ENCODE data around the gene CFAP68. TPM values are rescaled to one million over a fixed set of nuclear protein-coding genes. Genes with fewer than 3 reads are reported as not detected.
A peak's percentile ranks its signal among the peaks of the same experiment; 100 is the strongest.
"Not testable (repeated sequence)": the region's sequence is repeated elsewhere in the genome, so short reads cannot be mapped to it uniquely, and the experiment has no call there.

CFAP68 gene
- total RNA-seq, 4 donors from 2014 or later = 12.7 to 28.8 (median 17.7) TPM

- Histone ChIP-seq H3K27me3 (no peaks in the 10 kb centered on the region), H3K27ac (peak overlapping the region; percentile 86 to 93 (median 92)), H3K36me3 (no peaks in the 10 kb centered on the region), H3K4me1 (peaks cover 23 to 52% (median 29%) of the 10 kb centered on the region in 3 donors), H3K4me3 (no peak overlapping the region), H3K9me3 (no peaks in the 10 kb centered on the region)
- no peak for TF ChIP-seq CTCF (IDR thresholded peaks at IDR 0.05)
- TF ChIP-seq POLR2A (IDR thresholded peaks at IDR 0.05) = no peak
- no peak for DNase-seq
- intact Hi-C loops (cut with DNase I) = loop anchor here (10.0 kb wide), 1 partner anchor 51 kb away; the partner anchor contains the start of genes ALG9, CFAP68 and FDXACB1
- WGBS, 2 donors = 79 to 96% methylated on average over 4 to 7 of the region's 16 CpGs
Measured at GRCh38 chr11:111925953-111926352, 46.6 kb downstream of the CFAP68 start.

- intact Hi-C loops (cut with DNase I) = loop anchor here (10.0 kb wide), 1 partner anchor 52 kb away; the partner anchor contains the start of genes ALG9, CFAP68 and FDXACB1
- Histone ChIP-seq H3K27me3 (no peaks in the 10 kb centered on the region), H3K4me3 (peak overlapping the region; percentile 28 to 64 (median 41)), H3K9me3 (no peaks in the 10 kb centered on the region), H3K4me1 (peaks cover 23 to 56% (median 29%) of the 10 kb centered on the region in 3 donors), H3K27ac (peak overlapping the region; percentile 86 to 93 (median 92)), H3K36me3 (no peaks in the 10 kb centered on the region)
- peak in 1 of 4 donors; percentile 61 for TF ChIP-seq POLR2A (IDR thresholded peaks at IDR 0.05)
- TF ChIP-seq CTCF (IDR thresholded peaks at IDR 0.05) = peak in 2 of 6 experiments; percentile 30 to 38
- WGBS, 2 donors = 2 to 6% methylated on average over 9 to 10 of the region's 47 CpGs
- DNase-seq = peak; percentile 98
Measured at GRCh38 chr11:111926505-111927391, 47.4 kb downstream of the CFAP68 start.

- H3K36me3 ChIP-seq = no peaks in the 10 kb centered on the region
- no peak for DNase-seq
- no peaks in the 10 kb centered on the region for H3K9me3 ChIP-seq
- H3K27ac ChIP-seq = no peak overlapping the region
- H3K27me3 ChIP-seq = no peaks in the 10 kb centered on the region
- TF ChIP-seq CTCF (IDR thresholded peaks at IDR 0.05) (no peak), POLR2A (IDR thresholded peaks at IDR 0.05) (no peak)
- no peak overlapping the region for H3K4me3 ChIP-seq
- intact Hi-C loops (cut with DNase I) = loop anchor here (10.0 kb wide), 1 partner anchor 154 kb away; the partner anchor contains the start of genes SDHD and TIMM8B
- WGBS, 2 donors = 58 to 66% methylated on average over 4 of the region's 4 CpGs
- H3K4me1 ChIP-seq = peaks cover 9 to 43% (median 12%) of the 10 kb centered on the region in 3 donors
Measured at GRCh38 chr11:111930472-111930871, 51.1 kb downstream of the CFAP68 start.

- no peaks in the 10 kb centered on the region for H3K9me3 ChIP-seq
- DNase-seq = no peak
- intact Hi-C loops (cut with DNase I) = loop anchor here (10.0 kb wide), 1 partner anchor 152 kb away; the partner anchor contains the start of genes SDHD and TIMM8B
- H3K4me3 ChIP-seq = no peak overlapping the region
- peaks cover 1 to 44% (median 13%) of the 10 kb centered on the region in 3 donors for H3K4me1 ChIP-seq
- H3K27me3 ChIP-seq = no peaks in the 10 kb centered on the region
- H3K27ac ChIP-seq = no peak overlapping the region
- WGBS, 2 donors = 51 to 62% methylated on average over 2 of the region's 2 CpGs
- TF ChIP-seq POLR2A (IDR thresholded peaks at IDR 0.05) (no peak), CTCF (IDR thresholded peaks at IDR 0.05) (no peak)
- H3K36me3 ChIP-seq = no peaks in the 10 kb centered on the region
Measured at GRCh38 chr11:111932611-111932950, 53.2 kb downstream of the CFAP68 start.

- not testable (repeated sequence) for DNase-seq, H3K4me3 ChIP-seq, H3K27me3 ChIP-seq, H3K9me3 ChIP-seq, H3K27ac ChIP-seq, H3K36me3 ChIP-seq
- intact Hi-C loops (cut with DNase I) = loop anchor here (10.0 kb wide), 1 partner anchor 152 kb away; the partner anchor contains the start of genes SDHD and TIMM8B
- peaks cover 0 to 47% (median 17%) of the 10 kb centered on the region in 3 donors for H3K4me1 ChIP-seq
- 94% methylated on average over 13 to 14 of the region's 14 CpGs for WGBS, 2 donors
Measured at GRCh38 chr11:111933176-111933575, 53.8 kb downstream of the CFAP68 start.

Data from esophagus squamous epithelium (tissue), 5 donors.